Vagina (tissue), 2 donors: ENCODE results near the gene PAPPA2. TPM values are rescaled to one million over a fixed set of nuclear protein-coding genes. Genes with fewer than 3 reads are reported as not detected.

Experiments used
- DNase-seq, 2 donors: peaks; one replicate each; pipeline ENCODE4 v3.0.0-alpha.2; 2017; ENCODE audit errors: extremely low spot score in 2 of 2
- H3K27ac ChIP-seq: fragments of 200-600 bp; sonication (generic); one replicate; pipeline ENCODE4 v1.5.1; 2019
- H3K27me3 ChIP-seq: fragments of 200-600 bp; sonication (generic); one replicate; pipeline ENCODE4 v1.5.1; 2019
- H3K36me3 ChIP-seq, 2 donors: fragments of 200-600 bp; sonication (generic); one replicate each; pipeline ENCODE4 v1.5.1; 2017 to 2019
- H3K4me1 ChIP-seq: fragments of 200-600 bp; sonication (generic); one replicate; pipeline ENCODE4 v1.5.1; 2019
- H3K4me3 ChIP-seq, 2 donors: fragments of 200-600 bp; sonication (generic); 1 replicate in 1 of 2; 2 replicates in 1 of 2; pipeline ENCODE4 v1.5.1; 2016 to 2019
- H3K9me3 ChIP-seq: fragments of 200-600 bp; sonication (generic); one replicate; pipeline ENCODE4 v1.5.1; 2019
- POLR2A ChIP-seq, 2 donors: fragments of 450-650 bp; IDR thresholded peaks; one replicate each; pipeline ENCODE4 v1.6.1; 2017; ENCODE audit warnings: antibody characterized with exemption in 2 of 2, mild to moderate bottlenecking in 2 of 2, moderate library complexity in 2 of 2
- POLR2AphosphoS5 ChIP-seq, 2 donors: sonication (generic); formaldehyde crosslinking; IDR thresholded peaks; one replicate each; pipeline ENCODE4 v1.9.0; 2017; ENCODE audit warnings: antibody characterized with exemption in 2 of 2, mild to moderate bottlenecking in 2 of 2, low read depth in 1 of 2; ENCODE audit not compliant: insufficient read depth in 1 of 2
- intact Hi-C: fragments of 100-400 bp; cut with DNase I; formaldehyde crosslinking; loops from one replicate; pipeline ENCODE4 v1.15.1; 2023
- total RNA-seq: library from RNA; depleted of rRNA; stranded (reverse); fragments of >200 nt; gene quantifications from one replicate; pipeline ENCODE4 v1.2.3, GENCODE V29; 2016
- TF ChIP-seq, protein P1 (sequence below), 3 experiments: fragments of 450-650 bp in 2 of 3; fragments of 200-600 bp in 1 of 3; sonication (generic) in 1 of 3; IDR thresholded peaks; one replicate each; pipeline ENCODE4 v1.5.1; 2017 to 2019; ENCODE audit warnings: antibody characterized with exemption in 3 of 3, mild to moderate bottlenecking in 2 of 3, moderate library complexity in 2 of 3

PAPPA2 gene
- total RNA-seq, 1 donor from 2014 or later: 0.25 TPM

GRCh38 chr1:176702901-176703300 is 239.9 kb downstream of the PAPPA2 start:
- DNase-seq: no peak
- Histone ChIP-seq H3K36me3 (no peaks in the 10 kb centered on the region), H3K27me3 (no peaks in the 10 kb centered on the region), H3K4me1 (no peaks in the 10 kb centered on the region), H3K9me3 (no peaks in the 10 kb centered on the region), H3K27ac (no peak overlapping the region), H3K4me3 (no peak overlapping the region)
- TF ChIP-seq, protein P1, sequence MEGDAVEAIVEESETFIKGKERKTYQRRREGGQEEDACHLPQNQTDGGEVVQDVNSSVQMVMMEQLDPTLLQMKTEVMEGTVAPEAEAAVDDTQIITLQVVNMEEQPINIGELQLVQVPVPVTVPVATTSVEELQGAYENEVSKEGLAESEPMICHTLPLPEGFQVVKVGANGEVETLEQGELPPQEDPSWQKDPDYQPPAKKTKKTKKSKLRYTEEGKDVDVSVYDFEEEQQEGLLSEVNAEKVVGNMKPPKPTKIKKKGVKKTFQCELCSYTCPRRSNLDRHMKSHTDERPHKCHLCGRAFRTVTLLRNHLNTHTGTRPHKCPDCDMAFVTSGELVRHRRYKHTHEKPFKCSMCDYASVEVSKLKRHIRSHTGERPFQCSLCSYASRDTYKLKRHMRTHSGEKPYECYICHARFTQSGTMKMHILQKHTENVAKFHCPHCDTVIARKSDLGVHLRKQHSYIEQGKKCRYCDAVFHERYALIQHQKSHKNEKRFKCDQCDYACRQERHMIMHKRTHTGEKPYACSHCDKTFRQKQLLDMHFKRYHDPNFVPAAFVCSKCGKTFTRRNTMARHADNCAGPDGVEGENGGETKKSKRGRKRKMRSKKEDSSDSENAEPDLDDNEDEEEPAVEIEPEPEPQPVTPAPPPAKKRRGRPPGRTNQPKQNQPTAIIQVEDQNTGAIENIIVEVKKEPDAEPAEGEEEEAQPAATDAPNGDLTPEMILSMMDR (IDR thresholded peaks at IDR 0.05): no peak
- TF ChIP-seq POLR2AphosphoS5 (IDR thresholded peaks at IDR 0.05; ENCODE audit: insufficient read depth in 1 of 2, low read depth in 1 of 2) (no peak), POLR2A (IDR thresholded peaks at IDR 0.05) (no peak)
- intact Hi-C loops: no loop called here

GRCh38 chr1:176705585-176705984 is 242.6 kb downstream of the PAPPA2 start:
- no peaks in the 10 kb centered on the region for H3K27me3 ChIP-seq
- TF ChIP-seq POLR2A (IDR thresholded peaks at IDR 0.05) (no peak), POLR2AphosphoS5 (IDR thresholded peaks at IDR 0.05; ENCODE audit: insufficient read depth in 1 of 2, low read depth in 1 of 2) (no peak)
- TF ChIP-seq, protein P1 (IDR thresholded peaks at IDR 0.05): no peak
- intact Hi-C loops: no loop called here

GRCh38 chr1:176717066-176717750 is 254.2 kb downstream of the PAPPA2 start:
- no peak overlapping the region for H3K27ac ChIP-seq
- no peak for DNase-seq

More at GRCh38 chr1:176705585-176705984, 242.6 kb downstream of the PAPPA2 start:
- Histone ChIP-seq H3K4me1 (no peaks in the 10 kb centered on the region), H3K27ac (no peak overlapping the region), H3K4me3 (no peak overlapping the region), H3K9me3 (no peaks in the 10 kb centered on the region), H3K36me3 (no peaks in the 10 kb centered on the region)
- no peak for DNase-seq

DNA sequence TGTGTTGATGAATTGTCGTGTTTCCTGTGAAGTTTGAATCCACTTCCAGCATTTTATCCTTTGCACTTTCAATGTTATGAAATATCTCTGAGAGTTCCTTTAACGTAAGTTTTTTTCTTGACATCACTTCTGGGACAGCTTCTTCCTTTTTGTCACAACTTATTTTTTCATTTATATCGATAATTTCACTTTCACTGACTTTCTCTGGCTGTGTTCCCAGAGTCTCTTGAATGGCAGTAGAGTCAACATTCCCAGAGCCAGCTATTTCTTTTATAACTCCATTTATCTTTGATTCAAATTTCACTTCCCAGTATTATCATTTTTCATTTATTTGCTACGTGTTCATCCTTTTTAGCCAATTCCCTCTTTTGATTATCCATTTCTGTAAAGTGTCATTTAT is 256.5 kb downstream of the PAPPA2 start:
- Histone ChIP-seq H3K4me1 (no peaks in the 10 kb centered on the region), H3K27ac (no peak overlapping the region), H3K36me3 (no peaks in the 10 kb centered on the region), H3K4me3 (no peak overlapping the region), H3K27me3 (no peaks in the 10 kb centered on the region), H3K9me3 (no peaks in the 10 kb centered on the region)
- TF ChIP-seq POLR2A (IDR thresholded peaks at IDR 0.05) (no peak), POLR2AphosphoS5 (IDR thresholded peaks at IDR 0.05; ENCODE audit: insufficient read depth in 1 of 2, low read depth in 1 of 2) (no peak)
- TF ChIP-seq, protein P1 (IDR thresholded peaks at IDR 0.05): no peak
- intact Hi-C loops: no loop called here
- no peak for DNase-seq

More at GRCh38 chr1:176717066-176717750, 254.2 kb downstream of the PAPPA2 start:
- H3K9me3 ChIP-seq: no peaks in the 10 kb centered on the region
- no peaks in the 10 kb centered on the region for H3K4me1 ChIP-seq
- no peaks in the 10 kb centered on the region for H3K36me3 ChIP-seq
- TF ChIP-seq, protein P1 (IDR thresholded peaks at IDR 0.05): no peak
- no peak for TF ChIP-seq POLR2A (IDR thresholded peaks at IDR 0.05)
- TF ChIP-seq POLR2AphosphoS5 (IDR thresholded peaks at IDR 0.05; ENCODE audit: insufficient read depth in 1 of 2, low read depth in 1 of 2): no peak
- H3K4me3 ChIP-seq: no peak overlapping the region
- H3K27me3 ChIP-seq: no peaks in the 10 kb centered on the region
- intact Hi-C loops: no loop called here

GRCh38 chr1:176720838-176721237 is 257.9 kb downstream of the PAPPA2 start:
- intact Hi-C loops: no loop called here
- H3K36me3 ChIP-seq: no peaks in the 10 kb centered on the region
- TF ChIP-seq, protein P1 (IDR thresholded peaks at IDR 0.05): no peak
- TF ChIP-seq POLR2AphosphoS5 (IDR thresholded peaks at IDR 0.05; ENCODE audit: insufficient read depth in 1 of 2, low read depth in 1 of 2) (no peak), POLR2A (IDR thresholded peaks at IDR 0.05) (no peak)
- no peaks in the 10 kb centered on the region for H3K9me3 ChIP-seq
- H3K27ac ChIP-seq: no peak overlapping the region
- H3K4me3 ChIP-seq: no peak overlapping the region
- H3K4me1 ChIP-seq: no peaks in the 10 kb centered on the region
- no peaks in the 10 kb centered on the region for H3K27me3 ChIP-seq
- DNase-seq: no peak
